ENCODE data around the gene C6orf163.

DNA sequence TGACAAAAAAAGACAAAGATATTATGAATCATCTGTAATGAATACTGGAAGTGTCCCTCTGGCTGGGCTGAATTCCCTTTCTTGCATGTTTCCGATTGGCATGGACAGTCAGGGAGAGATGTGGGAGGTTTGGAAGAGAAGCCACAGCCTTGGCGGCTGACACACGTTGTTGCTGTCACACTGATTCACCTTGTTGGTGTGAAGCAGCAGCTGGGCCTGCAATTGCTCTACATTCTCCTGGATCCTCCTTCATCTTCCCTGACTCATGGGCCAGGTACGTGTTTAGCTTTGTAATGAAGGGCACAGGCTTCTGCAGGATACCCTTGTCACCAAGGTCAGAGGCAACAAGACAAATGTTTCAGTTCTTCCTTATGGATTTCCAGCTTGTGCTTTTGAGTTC lies 35.6 kb upstream of the C6orf163 start:
- TF ChIP-seq, protein P1, sequence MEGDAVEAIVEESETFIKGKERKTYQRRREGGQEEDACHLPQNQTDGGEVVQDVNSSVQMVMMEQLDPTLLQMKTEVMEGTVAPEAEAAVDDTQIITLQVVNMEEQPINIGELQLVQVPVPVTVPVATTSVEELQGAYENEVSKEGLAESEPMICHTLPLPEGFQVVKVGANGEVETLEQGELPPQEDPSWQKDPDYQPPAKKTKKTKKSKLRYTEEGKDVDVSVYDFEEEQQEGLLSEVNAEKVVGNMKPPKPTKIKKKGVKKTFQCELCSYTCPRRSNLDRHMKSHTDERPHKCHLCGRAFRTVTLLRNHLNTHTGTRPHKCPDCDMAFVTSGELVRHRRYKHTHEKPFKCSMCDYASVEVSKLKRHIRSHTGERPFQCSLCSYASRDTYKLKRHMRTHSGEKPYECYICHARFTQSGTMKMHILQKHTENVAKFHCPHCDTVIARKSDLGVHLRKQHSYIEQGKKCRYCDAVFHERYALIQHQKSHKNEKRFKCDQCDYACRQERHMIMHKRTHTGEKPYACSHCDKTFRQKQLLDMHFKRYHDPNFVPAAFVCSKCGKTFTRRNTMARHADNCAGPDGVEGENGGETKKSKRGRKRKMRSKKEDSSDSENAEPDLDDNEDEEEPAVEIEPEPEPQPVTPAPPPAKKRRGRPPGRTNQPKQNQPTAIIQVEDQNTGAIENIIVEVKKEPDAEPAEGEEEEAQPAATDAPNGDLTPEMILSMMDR (IDR thresholded peaks at IDR 0.05), result no peak
- no peak for TF ChIP-seq POLR2A (IDR thresholded peaks at IDR 0.05)
